ENCODE measurements around the gene INSYN2A. TPM values are rescaled to one million over a fixed set of nuclear protein-coding genes. Genes with fewer than 3 reads are reported as not detected.

Gene INSYN2A
- total RNA-seq, 2 donors from 2014 or later = 0.14 to 4.0 TPM

GRCh38 chr10:127210936-127211466 lies 14.6 kb upstream of the INSYN2A start:
- intact Hi-C loops (cut with DNase I) = no loop called here

GRCh38 chr10:127207081-127207480 lies 10.7 kb upstream of the INSYN2A start:
- H3K36me3 ChIP-seq = no peaks in the 10 kb centered on the region
- WGBS = 95% methylated on average over 2 of the region's 2 CpGs
- H3K4me1 ChIP-seq (replicated peaks) = no peaks in the 10 kb centered on the region
- no peak overlapping the region for H3K27ac ChIP-seq
- H3K4me3 ChIP-seq = no peak overlapping the region
- intact Hi-C loops (cut with DNase I) = no loop called here
- H3K27me3 ChIP-seq (replicated peaks; ENCODE audit: insufficient read depth) = no peaks in the 10 kb centered on the region
- DNase-seq (ENCODE audit: low spot score) = no peak
- no peaks in the 10 kb centered on the region for H3K9me3 ChIP-seq
- no peak for TF ChIP-seq POLR2AphosphoS5 (IDR thresholded peaks at IDR 0.05)
- TF ChIP-seq POLR2A (IDR thresholded peaks at IDR 0.05) = no peak
- TF ChIP-seq CTCF (IDR thresholded peaks at IDR 0.05) = no peak

More at GRCh38 chr10:127210936-127211466, 14.6 kb upstream of the INSYN2A start:
- H3K4me3 ChIP-seq = no peak overlapping the region
- TF ChIP-seq CTCF (IDR thresholded peaks at IDR 0.05) (no peak), POLR2AphosphoS5 (IDR thresholded peaks at IDR 0.05) (no peak), POLR2A (IDR thresholded peaks at IDR 0.05) (no peak)
- no peaks in the 10 kb centered on the region for H3K9me3 ChIP-seq
- no peak for DNase-seq (ENCODE audit: low spot score)
- H3K4me1 ChIP-seq (replicated peaks) = no peaks in the 10 kb centered on the region
- no peak overlapping the region for H3K27ac ChIP-seq
- 73% methylated on average over 7 of the region's 7 CpGs for WGBS
- no peaks in the 10 kb centered on the region for H3K27me3 ChIP-seq (replicated peaks; ENCODE audit: insufficient read depth)
- H3K36me3 ChIP-seq = no peaks in the 10 kb centered on the region

GRCh38 chr10:127203067-127203466 lies 6.7 kb upstream of the INSYN2A start:
- H3K27me3 ChIP-seq (replicated peaks; ENCODE audit: insufficient read depth) = no peaks in the 10 kb centered on the region
- intact Hi-C loops (cut with DNase I) = no loop called here
- DNase-seq (ENCODE audit: low spot score) = no peak
- H3K4me1 ChIP-seq (replicated peaks) = no peaks in the 10 kb centered on the region
- H3K4me3 ChIP-seq = no peak overlapping the region
- no peaks in the 10 kb centered on the region for H3K9me3 ChIP-seq
- H3K27ac ChIP-seq = no peak overlapping the region
- 94% methylated on average over 7 of the region's 7 CpGs for WGBS
- TF ChIP-seq POLR2AphosphoS5 (IDR thresholded peaks at IDR 0.05) (no peak), POLR2A (IDR thresholded peaks at IDR 0.05) (no peak), CTCF (IDR thresholded peaks at IDR 0.05) (no peak)
- H3K36me3 ChIP-seq = no peaks in the 10 kb centered on the region

DNA sequence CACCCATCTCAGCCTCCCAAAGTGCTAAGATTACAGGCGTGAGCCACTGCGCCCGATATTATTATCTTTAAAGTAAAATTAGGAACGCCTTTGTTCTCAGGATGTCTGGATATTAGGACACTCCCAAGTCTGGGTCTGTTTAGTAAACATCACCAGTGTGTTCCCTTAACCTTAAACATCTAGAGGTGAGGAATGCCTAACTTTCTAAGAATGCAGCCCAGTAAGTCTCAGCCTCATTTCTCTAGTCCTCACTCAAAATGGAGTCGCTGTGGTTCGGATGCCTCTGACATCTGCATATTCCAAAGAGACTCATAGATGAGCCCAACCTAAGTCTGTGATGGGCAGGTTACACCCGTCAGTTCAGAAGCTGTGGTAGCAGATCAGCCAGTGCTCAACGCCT lies 4.3 kb upstream of the INSYN2A start:
- Histone ChIP-seq H3K4me3 (no peak overlapping the region), H3K36me3 (no peaks in the 10 kb centered on the region), H3K4me1 (replicated peaks) (no peaks in the 10 kb centered on the region), H3K27me3 (replicated peaks; ENCODE audit: insufficient read depth) (no peaks in the 10 kb centered on the region), H3K9me3 (no peaks in the 10 kb centered on the region), H3K27ac (no peak overlapping the region)
- 98% methylated on average over 8 of the region's 8 CpGs for WGBS
- DNase-seq (ENCODE audit: low spot score) = no peak
- TF ChIP-seq CTCF (IDR thresholded peaks at IDR 0.05) (no peak), POLR2A (IDR thresholded peaks at IDR 0.05) (no peak), POLR2AphosphoS5 (IDR thresholded peaks at IDR 0.05) (no peak)
- intact Hi-C loops (cut with DNase I) = no loop called here

GRCh38 chr10:127198721-127199120 lies 2.3 kb upstream of the INSYN2A start:
- Histone ChIP-seq H3K27ac (no peak overlapping the region), H3K4me3 (no peak overlapping the region), H3K4me1 (replicated peaks) (no peaks in the 10 kb centered on the region), H3K36me3 (no peaks in the 10 kb centered on the region), H3K9me3 (no peaks in the 10 kb centered on the region), H3K27me3 (replicated peaks; ENCODE audit: insufficient read depth) (no peaks in the 10 kb centered on the region)
- WGBS = 92% methylated on average over 2 of the region's 2 CpGs
- TF ChIP-seq POLR2A (IDR thresholded peaks at IDR 0.05) = no peak
- no peak for TF ChIP-seq POLR2AphosphoS5 (IDR thresholded peaks at IDR 0.05)
- no peak for TF ChIP-seq CTCF (IDR thresholded peaks at IDR 0.05)
- DNase-seq (ENCODE audit: low spot score) = no peak
- intact Hi-C loops (cut with DNase I) = no loop called here
